GM12878 (cell line): ENCODE measurements around the gene TRIOBP. TPM values are rescaled to one million over a fixed set of nuclear protein-coding genes. Genes with fewer than 3 reads are reported as not detected.

Experiments used
- ATF2 ChIP-seq: IDR thresholded peaks from 2 replicates; pipeline ENCODE4 v1.6.1; 2012; ENCODE audit warnings: low read length, inconsistent platforms
- CUX1 ChIP-seq: IDR thresholded peaks from 2 replicates; pipeline ENCODE4 v1.6.1; 2012; ENCODE audit warnings: improper control_type of control experiment, low read depth, low read length; ENCODE audit not compliant: insufficient replicate concordance
- EGR1 ChIP-seq, 2 experiments: IDR thresholded peaks; 1 replicate in 1 of 2; 2 replicates in 1 of 2; pipeline ENCODE4 v1.6.1; 2011 to 2012; ENCODE audit warnings: low read depth in 2 of 2, low read length in 2 of 2, borderline replicate concordance in 1 of 2, mild to moderate bottlenecking in 1 of 2, moderate library complexity in 1 of 2
- FOXM1 ChIP-seq: IDR thresholded peaks from 2 replicates; pipeline ENCODE4 v1.6.1; 2012; ENCODE audit warnings: low read depth, mild to moderate bottlenecking, inconsistent platforms, low read length, moderate library complexity
- KAT2A ChIP-seq: conservative IDR thresholded peaks from 2 replicates; pipeline ENCODE4 v1.6.1; 2011; ENCODE audit warnings: low read depth, low read length; ENCODE audit not compliant: control insufficient read depth
- NBN ChIP-seq: fragments of 450-650 bp; IDR thresholded peaks from 2 replicates; pipeline ENCODE4 v1.6.1; 2016
- PAX5 ChIP-seq: IDR thresholded peaks from 2 replicates; pipeline ENCODE4 v1.6.1; 2011; ENCODE audit warnings: low read depth, low read length, borderline replicate concordance
- STAT3 ChIP-seq: IDR thresholded peaks from 2 replicates; pipeline ENCODE4 v1.6.1; 2011; ENCODE audit warnings: low read depth, low read length, improper control_type of control experiment
- TARDBP ChIP-seq: IDR thresholded peaks from 2 replicates; pipeline ENCODE4 v1.6.1; 2016; ENCODE audit warnings: borderline replicate concordance
- USF2 ChIP-seq: IDR thresholded peaks from 2 replicates; pipeline ENCODE4 v1.6.1; 2011; ENCODE audit warnings: low read depth, low read length, improper control_type of control experiment, borderline replicate concordance
- polyA plus RNA-seq, 11 experiments: library from polyadenylated mRNA; depleted of rRNA in 4 of 11; unstranded in 6 of 11; stranded (reverse) in 5 of 11; fragments of >200 nt; fragmentation: Nextera tagmentation in 4 of 11; fragmentation: Illumina TruSeq in 1 of 11; extraction: Ambion mirVana in 4 of 11; extraction: Trizol in 1 of 11; gene quantifications; 1 replicate in 1 of 11; 2 replicates in 10 of 11; pipeline versions ENCODE4 v1.2.1 to v1.2.3, GENCODE V29; 2011 to 2016; ENCODE audit warnings: inconsistent platforms in 2 of 11, missing spikeins in 2 of 11, low read depth in 1 of 11
- total RNA-seq, 4 experiments: library from RNA; depleted of rRNA in 3 of 4; stranded (reverse); fragments of >200 nt in 3 of 4; fragmentation: Illumina TruSeq in 1 of 4; extraction: Trizol in 1 of 4; gene quantifications; 2 replicates each; pipeline versions ENCODE4 v1.2.1 to v1.2.3, GENCODE V29; 2013 to 2021

Gene TRIOBP
- total and polyA plus RNA-seq, 10 of the 15 experiments (the other 5 are each of a cell fraction or from before 2014, with no cell fraction given), result 0.21 to 23.6 (median 11.9) TPM

GRCh38 chr22:37732699-37733607, 36.1 kb downstream of the TRIOBP start (continued):
- no peak for TF ChIP-seq CUX1
- TF ChIP-seq TARDBP, result no peak
- no peak for TF ChIP-seq FOXM1
- TF ChIP-seq PAX5, result no peak
- no peak for TF ChIP-seq ATF2
- no peak for TF ChIP-seq NBN
- TF ChIP-seq EGR1 (IDR thresholded peaks at IDR 0.05; ENCODE audit: borderline replicate concordance in 1 of 2, low read depth in 2 of 2, low read length in 2 of 2), result no peak
- no peak for TF ChIP-seq STAT3
- TF ChIP-seq KAT2A, result no peak
- no peak for TF ChIP-seq USF2
